Measurements from ENCODE around the gene ZNF236.
A peak's percentile ranks its signal among the peaks of the same experiment; 100 is the strongest.

The ZNF236 gene

GRCh38 chr18:76992226-76993084 lies 170.1 kb downstream of the ZNF236 start:
- DNase-seq = no peak

DNA sequence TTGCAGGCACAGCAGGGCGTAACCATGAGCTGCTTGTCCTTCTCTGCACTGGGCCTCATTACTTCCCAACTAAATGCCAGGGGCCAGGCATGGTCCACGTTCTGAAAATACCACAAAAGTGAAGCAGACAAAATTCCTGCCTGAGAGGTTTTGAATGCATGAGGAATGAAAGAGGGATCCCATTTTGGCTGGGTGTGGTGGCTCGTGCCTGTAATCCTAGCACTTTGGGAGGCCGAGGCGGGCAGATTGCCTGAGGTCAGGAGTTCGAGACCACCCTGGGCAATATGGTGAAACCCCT lies 170.7 kb downstream of the ZNF236 start:
- no peak for DNase-seq

DNA sequence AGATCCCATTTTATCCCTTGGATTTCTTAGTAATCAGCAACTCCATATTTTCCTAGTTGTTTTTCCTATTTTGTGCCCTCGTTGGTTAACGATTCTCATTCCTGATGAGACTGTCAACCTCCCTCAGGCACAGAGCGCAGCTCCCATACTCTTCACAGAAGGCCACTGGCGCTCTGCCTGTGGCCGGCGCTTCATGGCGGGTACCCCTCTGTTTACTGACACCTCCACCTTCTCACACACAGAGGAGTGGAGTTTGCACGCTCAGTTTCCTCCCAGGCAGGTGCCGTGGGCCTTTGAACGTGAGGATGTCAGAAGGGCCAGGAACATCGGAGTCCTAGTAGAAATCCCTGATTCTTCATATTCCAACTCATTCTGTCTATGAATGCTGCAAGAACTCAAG lies 171.2 kb downstream of the ZNF236 start:
- no peak for DNase-seq

DNA sequence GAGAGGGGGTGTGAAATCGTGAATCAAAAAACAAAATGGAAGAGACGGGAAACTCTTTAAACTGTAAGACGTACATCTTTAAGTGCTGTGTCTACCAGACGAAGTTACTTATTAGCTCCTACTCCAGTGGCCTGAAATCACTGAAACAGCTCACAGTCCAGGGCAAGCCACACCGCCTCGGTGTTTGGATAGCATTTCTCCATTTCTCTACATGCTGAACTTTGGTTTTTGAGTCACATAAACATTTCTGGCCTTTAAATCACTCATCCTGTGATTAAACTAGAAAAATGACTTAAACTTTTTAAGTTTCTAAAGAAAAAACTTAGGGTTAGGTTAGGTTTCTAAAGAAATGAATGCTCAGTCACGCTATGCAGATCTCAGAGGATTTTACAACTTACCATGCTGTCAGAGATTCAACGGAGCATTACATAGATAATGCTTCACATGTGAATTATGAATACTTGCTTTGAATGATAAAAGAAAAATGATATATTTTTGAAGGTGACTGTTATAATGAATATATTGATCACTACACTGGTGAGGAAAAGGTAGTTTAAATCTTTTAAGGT lies 171.8 kb downstream of the ZNF236 start:
- no peak for DNase-seq

GRCh38 chr18:76995896-76996295 lies 173.5 kb downstream of the ZNF236 start:
- no peak for DNase-seq

- no peak for DNase-seq
These were observed 174.1 kb downstream of the ZNF236 start for GRCh38 chr18:76996429-76996828.

DNA sequence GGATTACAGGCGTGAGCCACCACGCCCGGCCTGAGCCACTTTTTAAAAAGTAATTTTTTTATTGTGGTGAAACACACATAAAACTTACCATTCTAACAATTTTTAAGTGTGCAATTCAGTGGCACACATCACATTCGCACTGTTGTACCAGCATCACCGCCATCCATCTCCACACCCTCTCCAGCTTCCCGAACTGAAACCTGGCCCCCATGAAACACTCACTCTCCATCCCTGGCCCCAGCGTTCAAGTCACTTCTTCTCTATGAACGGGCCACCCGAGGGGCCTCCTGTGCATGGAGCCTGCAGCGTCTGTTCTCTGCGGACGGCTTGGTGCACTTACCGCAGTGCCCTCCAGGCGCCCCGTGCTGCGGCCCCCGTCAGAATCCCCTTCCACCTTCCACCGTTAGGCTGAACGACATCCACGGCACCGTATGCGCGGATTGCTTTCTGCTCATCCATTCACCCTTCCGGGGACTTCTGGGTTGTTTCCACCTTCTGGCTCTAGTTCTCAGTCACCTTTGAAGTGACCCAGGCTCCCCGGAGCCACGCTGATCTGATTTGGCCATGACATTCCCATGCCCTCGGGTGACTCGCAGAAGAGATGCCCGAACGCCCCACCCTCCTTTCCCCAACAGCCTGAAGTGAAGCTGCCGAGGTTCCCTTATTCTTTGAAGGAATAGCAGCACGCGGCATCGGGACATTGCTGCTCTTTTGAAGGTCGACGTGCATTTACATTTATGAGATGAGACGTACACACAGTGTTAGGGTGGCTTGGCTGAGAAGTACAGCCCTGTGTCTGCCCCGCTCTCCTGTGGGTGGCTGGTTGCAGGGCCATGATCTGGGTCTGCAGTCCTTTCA lies 175.8 kb downstream of the ZNF236 start:
- no peak for DNase-seq

GRCh38 chr18:76999077-76999476 lies 176.7 kb downstream of the ZNF236 start:
- no peak for DNase-seq

GRCh38 chr18:77000527-77000926 lies 178.2 kb downstream of the ZNF236 start:
- DNase-seq = peak; percentile 21

GRCh38 chr18:77001041-77001440 lies 178.7 kb downstream of the ZNF236 start:
- DNase-seq = no peak

- no peak for DNase-seq
These were observed 179.6 kb downstream of the ZNF236 start for GRCh38 chr18:77001979-77002378.

- no peak for DNase-seq
These were observed 180.1 kb downstream of the ZNF236 start for GRCh38 chr18:77002496-77002895.

- DNase-seq = no peak
These were observed 181.0 kb downstream of the ZNF236 start for GRCh38 chr18:77003316-77003715.

- DNase-seq = no peak
These were observed 182.4 kb downstream of the ZNF236 start for GRCh38 chr18:77004555-77005380.

GRCh38 chr18:77005651-77006195 lies 183.4 kb downstream of the ZNF236 start:
- no peak for DNase-seq

DNA sequence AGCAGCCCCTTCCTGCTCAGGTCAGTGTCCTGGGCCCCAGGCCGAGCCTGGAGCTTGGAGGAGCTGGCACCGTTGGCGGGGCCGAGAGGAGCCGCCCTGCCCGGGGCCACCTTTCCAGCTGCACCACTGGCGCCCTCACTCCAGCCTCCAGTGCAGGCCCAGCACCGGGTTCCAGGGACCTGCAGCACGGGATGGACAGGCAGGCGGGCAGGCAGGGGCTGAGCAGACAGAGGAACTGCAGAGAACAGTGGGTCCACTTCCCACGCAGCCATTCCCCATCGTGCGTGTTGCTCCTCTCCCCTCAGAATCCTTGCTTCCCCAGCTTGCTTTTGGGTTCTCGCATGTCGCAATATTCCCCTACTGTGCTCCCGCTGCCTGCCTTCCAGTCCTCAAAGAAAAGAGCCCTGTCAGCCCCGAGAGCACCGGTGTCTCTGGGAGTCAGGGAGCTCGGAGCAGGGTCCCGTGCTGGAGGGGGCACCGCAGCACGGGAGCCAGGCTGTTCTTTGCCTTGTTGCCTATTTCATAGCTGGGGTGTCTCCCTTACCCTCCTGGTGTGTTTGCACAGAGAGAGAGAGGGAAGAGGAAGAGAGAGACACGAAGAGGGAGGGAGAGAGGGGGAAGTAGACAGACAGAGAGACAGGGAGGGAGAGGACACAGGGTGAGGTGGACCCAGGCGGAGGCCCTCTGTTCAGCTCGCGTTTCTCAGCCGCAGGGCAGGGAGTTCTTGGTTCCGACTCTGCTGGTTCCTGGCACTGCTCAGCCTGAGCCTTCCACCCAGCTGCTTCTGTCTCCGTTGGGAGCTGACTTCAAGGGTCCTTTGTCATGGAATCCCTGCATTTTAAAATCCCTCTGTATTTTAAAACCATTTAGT lies 184.2 kb downstream of the ZNF236 start:
- no peak for DNase-seq

GRCh38 chr18:77007251-77007650 lies 184.9 kb downstream of the ZNF236 start:
- DNase-seq = no peak

DNA sequence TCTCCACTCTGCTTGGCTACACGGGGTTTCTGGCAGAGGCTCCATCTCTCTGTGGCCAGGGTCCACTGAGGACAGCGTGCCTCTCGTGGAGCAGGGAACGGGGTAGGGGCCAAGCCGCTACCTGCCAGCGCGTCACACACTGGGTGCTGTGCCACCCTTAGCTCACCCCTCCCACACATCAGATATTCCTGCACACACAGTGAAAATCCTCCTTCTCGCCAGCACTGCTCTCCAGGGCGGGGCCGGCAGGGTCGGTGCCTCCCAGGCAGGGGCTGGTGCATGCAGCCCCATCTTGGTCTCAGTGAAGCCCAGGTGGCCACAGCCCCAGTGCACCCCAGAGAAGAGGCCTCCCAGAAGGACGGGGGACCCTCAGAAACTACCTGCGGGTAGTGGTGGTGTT lies 185.6 kb downstream of the ZNF236 start:
- DNase-seq = no peak

DNA sequence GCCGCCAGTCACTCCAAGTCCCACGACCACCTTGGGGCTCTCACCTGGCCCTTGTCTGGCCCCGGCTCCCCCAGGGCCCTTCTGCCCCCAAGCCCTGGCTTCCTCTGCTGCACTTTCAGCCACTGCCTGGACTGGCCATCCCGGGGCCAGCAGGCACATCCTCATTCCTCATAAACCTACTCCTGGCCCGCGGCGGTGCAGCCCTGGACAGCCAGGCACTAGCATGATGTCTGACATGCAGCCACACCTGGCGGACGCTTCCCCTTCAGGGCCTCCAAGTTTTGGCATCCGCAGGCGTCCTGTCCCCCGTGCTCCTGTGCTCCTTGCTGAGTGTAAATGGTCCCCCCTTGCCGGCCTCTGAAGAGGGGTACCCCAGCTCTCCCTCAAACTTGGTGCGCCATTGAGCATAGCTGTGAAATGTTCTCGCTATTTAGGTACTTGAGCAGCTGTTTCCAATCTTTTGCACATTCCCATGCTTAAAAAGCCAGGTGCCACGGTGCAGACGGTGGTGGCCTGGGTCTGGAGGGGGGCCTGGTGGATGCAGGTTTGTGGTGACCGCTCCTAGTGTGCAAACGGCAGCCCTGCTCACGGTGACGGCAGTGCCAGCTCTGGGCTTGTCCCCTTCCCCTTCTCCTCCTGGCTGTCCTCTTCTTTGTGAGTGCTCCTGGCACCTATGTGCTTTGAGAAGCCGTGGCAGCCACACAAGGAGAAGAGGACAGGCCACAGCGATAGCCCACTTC lies 186.4 kb downstream of the ZNF236 start:
- DNase-seq = no peak

- DNase-seq = no peak
These were observed 187.3 kb downstream of the ZNF236 start for GRCh38 chr18:77009675-77010074.

DNA sequence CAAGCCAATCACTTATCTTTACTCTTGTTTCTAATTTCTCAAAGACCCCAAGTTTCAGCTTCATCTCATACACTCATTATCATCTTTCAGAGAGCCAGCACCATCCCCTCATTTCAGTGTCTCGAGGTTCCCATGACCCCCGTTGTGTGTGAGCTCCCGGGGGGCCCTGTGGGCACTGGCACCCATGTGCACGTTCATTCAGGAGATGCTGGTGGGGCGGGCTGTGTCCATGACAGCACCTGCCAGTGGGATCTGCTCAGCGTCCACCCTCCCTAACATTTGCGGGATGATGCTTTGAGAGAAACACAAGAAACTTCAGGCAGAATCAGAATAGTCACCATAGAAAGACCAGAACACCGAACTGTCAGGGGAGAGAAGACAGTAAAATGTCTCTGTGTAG lies 189.8 kb downstream of the ZNF236 start:
- no peak for DNase-seq

Data from effector CD8-positive, alpha-beta T cell (primary cell).